Osteoblast (primary cell): Measurements from ENCODE around the gene PDE9A. TPM values are rescaled to one million over a fixed set of nuclear protein-coding genes. Genes with fewer than 3 reads are reported as not detected.

Source experiments
- DNase-seq: peaks from one replicate; pipeline ENCODE4 v3.0.0; 2011; ENCODE audit warnings: low spot score, mixed read lengths; ENCODE audit not compliant: insufficient read length; ENCODE audit errors: missing footprints
- H2AFZ ChIP-seq: 2 replicates; pipeline ENCODE4 v1.6.0; 2011; ENCODE audit warnings: mild to moderate bottlenecking, low read length
- H3K27ac ChIP-seq: 2 replicates; pipeline ENCODE4 v1.5.1; 2011; ENCODE audit warnings: mild to moderate bottlenecking, low read depth, low read length, moderate library complexity
- H3K27me3 ChIP-seq: 2 replicates; pipeline ENCODE4 v1.6.0; 2012; ENCODE audit warnings: mild to moderate bottlenecking, control low read depth, inconsistent platforms, low read length, moderate library complexity; ENCODE audit not compliant: insufficient read depth
- H3K36me3 ChIP-seq: 2 replicates; pipeline ENCODE4 v1.5.1; 2011; ENCODE audit warnings: mild to moderate bottlenecking, low read length, control low read depth, moderate library complexity; ENCODE audit not compliant: insufficient read depth
- H3K4me1 ChIP-seq: 2 replicates; pipeline ENCODE4 v1.5.1; 2011; ENCODE audit warnings: mild to moderate bottlenecking, low read length, control low read depth, moderate library complexity; ENCODE audit not compliant: insufficient read depth
- H3K4me2 ChIP-seq: 2 replicates; pipeline ENCODE4 v1.6.0; 2011; ENCODE audit warnings: mild to moderate bottlenecking, low read length; ENCODE audit not compliant: insufficient read depth
- H3K4me3 ChIP-seq: fragments of 200-600 bp; sonication (generic); 3 replicates; pipeline ENCODE4 v1.5.1; 2012; ENCODE audit warnings: mild to moderate bottlenecking, low read length, inconsistent platforms; ENCODE audit not compliant: insufficient read depth
- H3K79me2 ChIP-seq: 2 replicates; pipeline ENCODE4 v1.6.0; 2012; ENCODE audit warnings: mild to moderate bottlenecking, low read length, control low read depth, inconsistent platforms; ENCODE audit not compliant: insufficient read depth
- H3K9me3 ChIP-seq: 2 replicates; pipeline ENCODE4 v1.5.1; 2011; ENCODE audit warnings: low read depth, low read length, control low read depth
- H4K20me1 ChIP-seq: 2 replicates; pipeline ENCODE4 v1.6.0; 2012; ENCODE audit warnings: mild to moderate bottlenecking, low read length, control low read depth; ENCODE audit not compliant: insufficient read depth
- total RNA-seq: library from RNA; depleted of rRNA; stranded (reverse); fragments of >200 nt; gene quantifications from 2 replicates; pipeline ENCODE4 v1.2.3, GENCODE V29; 2012
- TF ChIP-seq, protein P1 (sequence below): IDR thresholded peaks from 2 replicates; pipeline ENCODE4 v1.5.1; 2011; ENCODE audit warnings: mild to moderate bottlenecking, low read depth, low read length, moderate library complexity; ENCODE audit errors: extremely low read depth

The PDE9A gene
- total RNA-seq, 1 donor = 0.36 TPM

DNA sequence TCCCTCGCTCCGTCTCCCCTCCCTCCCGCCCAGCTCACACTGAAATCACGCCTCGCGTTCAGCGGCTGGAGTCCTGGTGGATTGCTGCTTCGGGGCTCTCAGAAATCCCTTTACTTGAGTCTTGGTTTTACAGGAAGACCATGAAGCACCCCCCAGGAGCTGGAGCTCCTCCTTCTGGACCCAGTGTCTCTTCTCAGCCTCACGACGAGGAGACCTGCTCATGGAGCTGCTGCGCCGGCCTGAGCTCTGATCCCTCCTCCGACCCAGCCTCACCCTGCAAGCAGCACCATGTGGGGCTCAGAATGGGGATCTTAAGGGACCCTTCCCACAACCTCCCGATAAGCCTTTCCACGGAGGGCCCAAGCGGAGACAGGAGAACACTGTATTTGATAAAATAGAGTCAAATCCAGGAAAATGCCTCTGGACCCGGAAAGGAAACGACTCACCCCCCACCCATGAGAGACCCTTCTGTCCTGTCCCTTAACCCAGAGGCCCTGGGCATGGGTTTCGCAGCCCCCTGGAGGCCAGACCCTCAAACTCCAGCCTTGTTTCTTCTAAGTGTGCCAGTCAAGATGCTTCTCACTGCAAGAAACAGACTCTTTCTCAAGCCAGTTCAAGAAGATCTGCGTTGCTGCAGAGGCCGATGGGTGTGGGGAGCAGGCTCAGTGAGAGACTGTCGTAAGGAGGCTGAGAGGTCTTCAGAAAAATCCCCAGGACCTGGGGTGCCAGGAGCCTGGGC lies 26.1 kb downstream of the PDE9A start:
- H3K36me3 ChIP-seq = no peaks in the 10 kb centered on the region
- H3K9me3 ChIP-seq = no peaks in the 10 kb centered on the region
- H2AFZ ChIP-seq = no peak overlapping the region
- peaks cover 73% of the 10 kb centered on the region for H3K27me3 ChIP-seq
- H3K4me1 ChIP-seq = peaks cover 9% of the 10 kb centered on the region
- DNase-seq = no peak
- H3K27ac ChIP-seq = no peak overlapping the region
- no peak overlapping the region for H3K4me2 ChIP-seq
- H4K20me1 ChIP-seq = no peaks in the 10 kb centered on the region
- H3K79me2 ChIP-seq = no peaks in the 10 kb centered on the region
- TF ChIP-seq, protein P1, sequence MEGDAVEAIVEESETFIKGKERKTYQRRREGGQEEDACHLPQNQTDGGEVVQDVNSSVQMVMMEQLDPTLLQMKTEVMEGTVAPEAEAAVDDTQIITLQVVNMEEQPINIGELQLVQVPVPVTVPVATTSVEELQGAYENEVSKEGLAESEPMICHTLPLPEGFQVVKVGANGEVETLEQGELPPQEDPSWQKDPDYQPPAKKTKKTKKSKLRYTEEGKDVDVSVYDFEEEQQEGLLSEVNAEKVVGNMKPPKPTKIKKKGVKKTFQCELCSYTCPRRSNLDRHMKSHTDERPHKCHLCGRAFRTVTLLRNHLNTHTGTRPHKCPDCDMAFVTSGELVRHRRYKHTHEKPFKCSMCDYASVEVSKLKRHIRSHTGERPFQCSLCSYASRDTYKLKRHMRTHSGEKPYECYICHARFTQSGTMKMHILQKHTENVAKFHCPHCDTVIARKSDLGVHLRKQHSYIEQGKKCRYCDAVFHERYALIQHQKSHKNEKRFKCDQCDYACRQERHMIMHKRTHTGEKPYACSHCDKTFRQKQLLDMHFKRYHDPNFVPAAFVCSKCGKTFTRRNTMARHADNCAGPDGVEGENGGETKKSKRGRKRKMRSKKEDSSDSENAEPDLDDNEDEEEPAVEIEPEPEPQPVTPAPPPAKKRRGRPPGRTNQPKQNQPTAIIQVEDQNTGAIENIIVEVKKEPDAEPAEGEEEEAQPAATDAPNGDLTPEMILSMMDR = no peak
- no peak overlapping the region for H3K4me3 ChIP-seq

DNA sequence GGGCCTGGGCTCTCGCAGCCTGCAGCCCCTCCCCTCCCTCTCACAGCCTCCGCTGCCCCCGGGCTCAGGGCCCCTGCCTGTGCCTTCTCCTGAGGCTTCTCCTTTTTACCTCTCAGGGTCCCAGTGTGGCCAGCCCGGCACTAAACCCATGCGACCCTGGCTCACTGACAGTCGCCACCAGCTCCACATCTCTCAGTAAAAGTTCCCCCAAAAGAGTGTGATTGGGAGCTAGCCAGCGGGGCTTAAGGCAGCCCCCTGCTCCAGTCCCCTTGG lies 26.6 kb downstream of the PDE9A start:
- Histone ChIP-seq H4K20me1 (no peaks in the 10 kb centered on the region), H3K27me3 (peaks cover 68% of the 10 kb centered on the region), H3K27ac (no peak overlapping the region), H3K4me3 (no peak overlapping the region), H3K9me3 (no peaks in the 10 kb centered on the region), H2AFZ (no peak overlapping the region), H3K4me2 (no peak overlapping the region), H3K4me1 (peaks cover 13% of the 10 kb centered on the region), H3K36me3 (no peaks in the 10 kb centered on the region), H3K79me2 (no peaks in the 10 kb centered on the region)
- DNase-seq = no peak
- TF ChIP-seq, protein P1 = no peak

- no peaks in the 10 kb centered on the region for H3K79me2 ChIP-seq
- no peak overlapping the region for H3K27ac ChIP-seq
- no peak overlapping the region for H2AFZ ChIP-seq
- H4K20me1 ChIP-seq = no peaks in the 10 kb centered on the region
- no peak overlapping the region for H3K4me2 ChIP-seq
- TF ChIP-seq, protein P1 = no peak
- H3K27me3 ChIP-seq = peaks cover 63% of the 10 kb centered on the region
- no peaks in the 10 kb centered on the region for H3K9me3 ChIP-seq
- DNase-seq = no peak
- peaks cover 13% of the 10 kb centered on the region for H3K4me1 ChIP-seq
- H3K36me3 ChIP-seq = no peaks in the 10 kb centered on the region
- H3K4me3 ChIP-seq = no peak overlapping the region
These were observed 27.0 kb downstream of the PDE9A start for GRCh38 chr21:42680429-42680828.

- H2AFZ ChIP-seq = no peak overlapping the region
- no peak overlapping the region for H3K4me2 ChIP-seq
- H3K79me2 ChIP-seq = no peaks in the 10 kb centered on the region
- peaks cover 52% of the 10 kb centered on the region for H3K27me3 ChIP-seq
- peaks cover 13% of the 10 kb centered on the region for H3K4me1 ChIP-seq
- DNase-seq = no peak
- no peak overlapping the region for H3K4me3 ChIP-seq
- H3K36me3 ChIP-seq = no peaks in the 10 kb centered on the region
- H4K20me1 ChIP-seq = no peaks in the 10 kb centered on the region
- TF ChIP-seq, protein P1 = no peak
- H3K9me3 ChIP-seq = no peaks in the 10 kb centered on the region
- H3K27ac ChIP-seq = no peak overlapping the region
These were observed 28.1 kb downstream of the PDE9A start for GRCh38 chr21:42681296-42682206.
